HG03442 (cell line): ENCODE data around the gene DYRK1A.

Source experiments
- ATAC-seq: cut with Tn5 transposase; IDR thresholded peaks from one replicate; pipeline ENCODE4 v1.9.1; 2021; ENCODE audit warnings: mild to moderate bottlenecking, moderate library complexity; ENCODE audit not compliant: unreplicated experiment

Gene DYRK1A

DNA sequence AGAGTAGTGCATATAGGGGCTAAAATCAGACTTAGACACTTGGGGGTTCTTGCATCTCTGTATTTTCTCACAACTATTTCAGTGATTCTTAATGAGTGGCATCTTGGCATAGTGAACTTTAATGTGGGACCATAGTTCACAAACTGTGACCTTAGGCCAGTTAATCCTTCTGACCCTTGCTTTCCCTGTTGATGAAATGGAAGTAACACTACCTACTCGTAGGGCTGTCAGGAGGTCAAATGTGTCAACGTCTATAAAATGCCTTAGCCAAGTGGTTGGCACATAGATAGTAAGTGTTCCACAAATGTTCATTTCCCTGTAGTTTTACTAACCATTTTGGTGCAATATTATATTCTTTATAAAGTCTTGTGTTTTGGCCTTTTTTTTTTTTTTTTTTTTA is 49.4 kb downstream of the DYRK1A start:
- ATAC-seq, result no peak

DNA sequence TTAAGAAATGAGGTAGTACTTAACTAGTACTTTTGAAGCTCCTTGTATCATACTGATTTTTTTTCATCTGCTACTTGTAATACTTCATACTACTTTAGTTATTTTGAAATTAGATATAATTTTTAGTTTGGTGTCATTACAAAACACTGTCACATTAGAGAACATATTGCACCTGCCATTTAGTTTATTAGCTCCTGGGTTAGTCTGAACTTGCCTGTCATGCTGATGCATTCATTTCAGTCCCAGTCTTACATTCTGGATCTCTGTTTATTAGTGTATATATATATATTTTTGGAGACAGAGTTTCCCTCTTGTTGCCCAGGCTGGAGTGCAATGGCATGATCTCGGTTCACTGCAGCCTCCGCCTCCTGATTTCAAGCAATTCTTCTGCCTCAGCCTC is 50.3 kb downstream of the DYRK1A start:
- no peak for ATAC-seq

DNA sequence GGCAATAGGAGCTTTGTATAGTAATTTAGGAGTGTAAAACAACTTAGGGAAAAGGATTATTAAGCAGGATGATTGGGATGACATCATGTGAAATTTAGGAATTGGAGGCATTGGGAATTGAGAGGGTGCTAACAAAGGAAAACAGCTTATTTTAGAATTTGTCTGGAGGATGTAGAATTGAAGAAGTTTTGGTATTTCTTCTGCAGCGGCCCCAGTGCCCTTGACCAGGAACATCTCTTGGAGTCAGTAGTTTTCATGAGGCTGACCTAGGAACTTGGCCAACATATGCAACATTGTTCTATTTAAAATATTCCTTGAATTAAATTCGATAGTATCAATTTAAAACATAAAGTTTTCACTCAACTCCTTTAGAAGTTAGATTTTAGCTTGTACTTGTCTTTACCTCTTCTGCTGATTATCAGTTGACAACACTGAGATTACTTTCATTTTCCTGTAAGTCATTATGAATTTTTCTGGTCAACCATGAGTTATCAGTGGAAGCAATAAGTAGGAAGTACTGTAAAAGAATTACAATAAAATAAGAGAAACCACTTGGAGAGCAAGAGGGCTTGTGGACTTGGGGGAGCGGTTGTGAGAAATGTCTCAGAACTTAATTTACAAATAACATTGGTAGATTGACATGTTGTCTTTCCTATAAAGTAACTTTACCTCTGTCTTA is 52.8 kb downstream of the DYRK1A start:
- ATAC-seq, result no peak

DNA sequence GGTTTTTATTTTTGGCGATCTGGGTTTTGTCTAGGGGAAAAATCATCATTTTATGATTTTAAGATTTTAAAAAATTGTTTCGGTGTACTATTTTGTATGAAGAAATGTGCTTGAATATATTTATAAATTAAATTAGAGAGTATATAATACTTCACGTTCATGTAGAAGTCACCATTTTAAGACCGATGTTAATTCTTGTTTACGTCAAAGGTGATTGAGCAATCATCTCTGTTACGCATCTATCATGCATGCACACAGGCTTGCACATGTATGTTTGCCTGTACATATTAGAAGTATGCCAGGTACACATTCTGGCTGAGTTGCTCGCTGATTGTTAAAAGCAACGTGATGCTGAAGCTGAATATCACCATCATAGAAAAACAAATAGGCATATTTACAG is 54.7 kb downstream of the DYRK1A start:
- no peak for ATAC-seq

DNA sequence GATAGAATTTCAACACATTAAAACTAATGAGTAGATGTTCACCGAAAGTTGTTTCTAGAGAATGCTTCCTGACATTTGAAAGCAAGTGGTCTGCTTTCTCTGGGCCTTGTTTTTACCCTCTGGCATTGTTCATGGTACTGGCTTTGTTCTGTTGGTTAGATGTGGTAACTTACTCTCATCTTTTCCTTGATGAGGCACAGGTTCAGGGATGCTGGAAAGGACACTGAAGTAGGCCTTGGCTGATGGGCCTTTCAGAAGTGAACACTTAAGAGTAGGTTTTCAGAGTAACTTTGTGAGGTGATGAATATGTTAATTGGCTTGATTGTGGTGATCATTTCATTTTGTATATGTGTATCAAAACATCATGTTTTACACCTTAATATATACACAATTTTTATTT is 55.8 kb downstream of the DYRK1A start:
- ATAC-seq, result no peak

DNA sequence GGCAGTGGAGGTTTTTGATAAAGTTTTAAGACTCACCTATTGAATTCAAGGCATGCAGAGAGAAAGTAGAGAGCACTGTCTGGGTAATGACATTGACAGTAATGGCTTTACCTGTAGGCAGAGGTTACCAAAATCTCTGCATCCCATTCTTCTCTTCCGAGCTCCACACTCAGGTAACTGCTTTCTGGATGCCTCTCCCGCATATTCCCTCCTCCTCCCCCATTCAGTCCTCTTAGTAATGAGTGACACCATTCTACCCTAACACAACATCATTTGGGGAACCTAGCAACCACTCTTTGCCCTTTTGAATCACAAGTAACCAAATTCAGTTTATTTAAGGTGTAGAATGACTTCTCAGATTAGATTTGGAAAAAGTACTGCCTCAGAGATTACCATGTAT is 56.5 kb downstream of the DYRK1A start:
- no peak for ATAC-seq

DNA sequence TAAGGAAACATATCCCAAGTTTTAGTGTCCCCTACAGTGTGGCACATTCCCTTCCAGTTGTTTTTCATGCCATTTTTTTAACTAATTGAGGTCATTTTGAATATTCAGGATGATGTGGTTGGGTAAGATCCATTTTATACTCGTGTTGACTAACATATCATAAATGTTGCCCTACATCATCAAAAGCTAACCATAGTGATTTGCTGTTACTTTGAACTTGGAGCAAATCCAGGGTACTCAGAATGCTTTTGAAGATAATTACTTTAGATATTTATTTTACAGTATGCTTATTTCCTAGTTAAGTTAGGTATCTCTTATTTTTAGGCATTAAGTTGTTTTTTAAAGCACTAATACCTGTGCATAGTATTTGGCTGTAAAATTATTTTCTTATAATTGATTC is 57.8 kb downstream of the DYRK1A start:
- ATAC-seq, result no peak

DNA sequence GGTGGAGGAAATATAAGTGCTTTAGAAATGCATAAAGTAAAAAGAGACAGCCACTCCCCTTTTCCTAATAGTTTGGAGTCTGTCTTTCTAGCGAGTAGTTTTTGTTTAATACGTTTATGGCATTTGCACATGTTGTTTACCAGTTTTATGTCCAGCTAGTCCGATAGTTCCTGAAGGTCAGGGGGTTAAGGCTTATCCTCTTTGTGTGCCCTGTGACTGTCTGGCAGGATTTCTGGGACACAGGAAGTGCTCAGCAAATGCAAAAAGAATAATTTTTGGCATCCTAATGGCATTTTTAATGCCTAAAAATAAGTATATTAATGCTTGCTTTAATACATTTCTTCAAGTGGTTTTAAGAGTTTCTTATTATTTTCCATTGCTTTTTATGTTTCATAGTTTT is 58.4 kb downstream of the DYRK1A start:
- no peak for ATAC-seq

DNA sequence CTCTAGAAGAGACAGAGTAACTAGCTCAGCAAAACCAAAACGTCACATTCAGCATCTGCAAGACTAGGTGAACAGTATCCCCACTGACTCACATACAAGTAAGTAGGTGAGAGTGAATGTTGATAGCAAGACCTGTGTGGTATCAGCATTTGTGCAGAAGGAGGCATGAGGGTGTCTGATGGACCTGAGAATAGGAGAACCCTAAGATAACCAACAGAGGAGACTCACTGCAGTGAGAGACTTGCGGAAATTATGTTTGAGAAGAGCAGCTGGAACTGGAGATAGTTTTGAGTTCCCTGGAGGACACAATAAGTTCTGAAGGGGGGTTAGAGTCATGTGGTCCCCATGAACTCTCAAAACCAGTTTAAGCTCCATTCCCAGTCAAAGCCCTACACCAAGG is 59.1 kb downstream of the DYRK1A start:
- ATAC-seq, result no peak

DNA sequence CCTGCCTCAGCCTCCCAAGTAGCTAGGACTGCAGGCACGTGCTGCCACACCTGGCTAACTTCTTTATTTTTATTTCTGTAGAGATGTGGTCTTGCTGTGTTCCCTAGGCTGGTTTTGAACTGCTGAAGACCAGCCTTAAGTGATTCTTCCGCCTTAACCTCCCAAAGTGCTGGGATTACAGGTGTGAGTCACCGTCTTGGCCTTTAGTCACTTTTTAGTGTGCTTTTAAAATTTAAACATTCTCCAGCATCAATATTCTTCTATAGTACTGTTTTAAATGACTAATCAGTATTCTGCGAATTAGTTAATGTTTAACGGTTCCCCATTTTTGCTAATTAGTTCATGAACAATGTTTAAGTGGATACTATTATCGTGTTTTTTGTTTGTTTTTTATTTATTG is 60.6 kb downstream of the DYRK1A start:
- ATAC-seq, result no peak

DNA sequence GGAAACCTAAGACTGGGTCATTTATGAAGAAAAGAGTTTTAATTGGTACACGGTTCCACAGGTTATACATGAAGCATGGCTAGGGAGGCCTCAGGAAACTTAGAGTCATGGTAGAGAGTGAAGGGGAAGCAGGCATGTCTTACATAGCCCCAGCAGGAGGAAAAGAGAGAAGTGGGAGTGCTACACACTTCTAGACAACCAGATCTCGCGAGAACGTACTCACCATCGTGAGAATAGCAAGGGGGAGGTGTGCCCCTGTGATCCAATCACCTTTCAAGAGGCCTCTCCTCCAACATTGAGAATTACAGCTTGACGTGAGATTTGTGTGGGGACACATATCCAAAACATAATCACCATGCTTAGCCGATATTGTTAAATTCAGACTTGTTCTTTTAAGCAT is 62.8 kb downstream of the DYRK1A start:
- ATAC-seq, result no peak

DNA sequence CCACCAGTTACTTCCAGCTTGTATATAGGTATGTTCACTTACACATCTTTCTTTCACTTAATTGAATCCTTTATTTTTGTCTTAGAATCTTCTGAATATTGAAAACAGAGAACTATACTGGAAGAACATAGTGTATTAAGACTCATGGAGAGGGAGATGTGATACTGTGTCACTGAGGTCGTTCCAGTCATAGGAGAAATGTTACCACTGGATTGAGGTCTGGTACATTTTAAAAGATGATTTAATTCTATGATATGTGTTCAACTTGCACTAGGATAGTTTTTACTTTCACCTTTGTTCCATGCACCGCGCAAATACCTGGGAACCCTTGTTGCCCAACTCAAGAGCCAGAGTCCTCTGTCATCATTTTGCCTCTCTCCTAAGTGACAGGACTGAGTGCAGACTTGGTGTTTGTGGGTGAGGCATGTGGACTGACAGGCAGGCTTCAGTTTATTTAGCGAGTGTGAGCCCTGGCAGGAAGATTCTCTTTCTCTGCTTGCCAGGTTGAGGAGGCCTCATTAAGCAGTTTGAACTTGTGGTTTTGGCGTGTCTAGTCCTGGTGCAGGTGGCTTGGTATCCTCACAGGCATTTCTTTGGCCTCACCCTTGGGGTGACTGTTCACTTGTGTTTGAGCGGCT is 63.7 kb downstream of the DYRK1A start:
- ATAC-seq, result no peak

DNA sequence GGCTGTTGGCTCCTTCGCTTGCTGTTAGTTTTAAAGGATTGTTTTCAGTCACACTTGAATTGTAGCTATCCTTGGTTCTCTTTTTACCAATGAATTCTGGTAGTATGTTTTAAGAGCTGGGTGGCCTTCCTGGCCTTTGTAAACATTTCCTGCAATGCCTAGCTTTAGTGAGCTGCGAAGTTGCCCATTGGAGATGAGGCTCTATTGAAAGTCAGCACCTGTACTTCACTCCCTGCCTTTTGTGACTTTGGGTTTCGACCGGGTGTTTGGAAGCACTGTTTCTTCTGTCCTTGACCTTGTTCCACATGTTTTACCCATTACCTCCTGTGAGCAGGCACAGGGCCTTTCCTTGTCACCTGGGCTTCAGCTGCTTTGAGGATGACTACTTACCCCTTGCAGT is 64.7 kb downstream of the DYRK1A start:
- ATAC-seq, result no peak

DNA sequence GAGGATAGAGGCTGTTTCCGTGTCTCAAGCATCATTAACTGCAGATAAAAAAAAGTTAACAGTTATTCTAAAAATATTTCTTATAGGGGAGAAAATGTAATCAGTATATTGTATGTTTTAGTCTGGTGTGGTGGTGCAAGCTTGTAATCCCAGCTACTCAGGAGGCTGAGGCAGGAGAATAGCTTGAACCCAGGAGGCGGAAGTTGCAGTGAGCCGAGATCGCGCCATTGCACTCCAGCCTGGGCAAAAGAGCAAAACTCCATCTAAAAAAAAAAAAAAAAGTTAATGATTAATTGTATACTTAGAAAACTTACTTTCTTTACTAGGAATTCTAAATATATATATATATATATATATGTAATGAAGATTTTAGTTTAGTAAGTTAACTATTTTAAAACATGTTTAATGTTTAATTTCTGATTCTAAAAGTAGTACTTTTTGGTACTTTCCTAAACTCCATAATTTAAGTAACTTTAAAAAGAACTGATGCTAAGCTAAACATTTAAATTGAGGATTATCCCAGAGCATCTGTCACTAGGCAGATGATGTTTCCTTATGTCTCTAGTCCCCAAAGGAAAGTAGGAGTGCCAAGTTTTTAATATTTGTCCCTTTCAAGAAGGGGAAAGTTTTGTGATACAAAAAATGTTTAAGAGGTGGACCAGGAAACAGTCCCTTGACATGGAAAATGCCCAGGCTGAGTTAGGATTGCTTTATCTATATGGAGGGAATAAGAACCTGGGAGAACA is 66.3 kb downstream of the DYRK1A start:
- no peak for ATAC-seq

DNA sequence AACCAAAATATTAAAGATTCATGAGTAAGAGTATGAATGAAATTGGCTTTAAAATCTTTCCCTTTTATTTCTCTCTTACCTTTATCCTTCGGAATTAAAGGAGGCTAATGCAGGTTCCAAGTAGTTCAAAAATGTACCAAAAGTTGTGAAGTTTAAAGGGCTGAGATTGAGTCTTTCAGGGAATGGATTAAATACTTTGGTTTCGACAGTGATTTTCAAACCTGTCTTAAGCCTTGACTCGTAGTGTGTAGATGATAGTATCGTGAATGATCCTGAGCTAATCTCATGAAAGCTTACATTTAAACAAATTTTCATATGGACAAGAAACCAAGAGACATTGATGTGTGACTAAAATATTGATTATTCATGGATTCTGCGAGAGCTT is 66.9 kb downstream of the DYRK1A start:
- ATAC-seq, result no peak

DNA sequence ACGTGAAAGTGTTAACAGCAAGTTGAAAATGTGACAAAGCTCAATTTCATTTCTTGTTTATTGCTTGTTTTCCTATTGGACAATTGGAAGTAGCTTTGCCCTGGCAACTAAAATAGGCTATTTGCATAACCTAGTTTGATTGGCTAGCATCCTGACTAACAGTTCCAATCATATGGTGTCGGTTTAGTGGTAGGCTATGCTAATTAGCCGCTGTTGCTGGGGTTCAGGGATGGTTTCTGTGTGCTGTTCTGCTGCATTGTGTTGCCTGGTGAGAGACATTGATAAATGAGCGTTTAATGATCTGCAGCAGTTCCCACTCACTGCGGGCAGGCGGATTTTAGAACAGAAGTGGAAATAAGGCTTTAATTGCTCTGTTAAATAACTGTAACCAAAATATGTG is 68.5 kb downstream of the DYRK1A start:
- ATAC-seq, result no peak

DNA sequence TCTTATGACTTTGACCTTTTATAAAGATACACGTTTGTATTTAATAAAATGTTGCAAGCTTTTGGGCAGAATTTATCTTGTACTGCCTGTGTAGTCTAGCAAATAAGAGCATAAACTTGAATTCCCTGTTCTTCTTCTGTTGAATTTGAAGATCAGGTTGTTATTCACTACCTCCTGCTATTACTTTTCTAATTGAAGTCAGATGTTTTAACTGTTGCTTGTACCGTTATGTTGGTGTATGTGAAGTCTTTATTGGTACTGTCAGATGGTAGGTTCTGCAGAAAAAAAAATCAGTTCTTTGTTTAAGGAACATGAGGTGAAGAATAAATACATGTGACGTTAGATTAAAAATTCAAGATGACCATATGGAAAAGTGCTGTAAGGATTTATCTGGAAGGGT is 69.1 kb downstream of the DYRK1A start:
- ATAC-seq, result no peak

DNA sequence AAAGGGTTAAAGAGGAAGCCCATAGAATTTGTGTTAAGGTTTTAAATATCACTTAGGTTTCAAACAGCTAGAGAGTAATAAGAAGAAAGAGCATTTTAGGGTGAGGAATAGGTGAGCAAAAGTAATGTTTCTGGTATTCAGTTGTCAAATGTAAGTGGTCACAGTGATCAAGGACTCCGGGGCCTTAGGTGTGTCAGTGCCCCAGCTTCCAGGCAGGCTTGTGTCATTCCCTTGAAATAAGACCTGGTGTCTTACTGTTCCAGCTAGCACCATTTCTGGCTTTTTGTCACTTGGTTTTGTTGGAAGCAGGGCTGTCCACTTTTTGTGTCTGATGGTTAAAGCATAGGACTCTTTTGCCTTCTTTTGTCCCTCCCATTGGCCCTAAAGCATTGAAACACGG is 69.6 kb downstream of the DYRK1A start:
- no peak for ATAC-seq

DNA sequence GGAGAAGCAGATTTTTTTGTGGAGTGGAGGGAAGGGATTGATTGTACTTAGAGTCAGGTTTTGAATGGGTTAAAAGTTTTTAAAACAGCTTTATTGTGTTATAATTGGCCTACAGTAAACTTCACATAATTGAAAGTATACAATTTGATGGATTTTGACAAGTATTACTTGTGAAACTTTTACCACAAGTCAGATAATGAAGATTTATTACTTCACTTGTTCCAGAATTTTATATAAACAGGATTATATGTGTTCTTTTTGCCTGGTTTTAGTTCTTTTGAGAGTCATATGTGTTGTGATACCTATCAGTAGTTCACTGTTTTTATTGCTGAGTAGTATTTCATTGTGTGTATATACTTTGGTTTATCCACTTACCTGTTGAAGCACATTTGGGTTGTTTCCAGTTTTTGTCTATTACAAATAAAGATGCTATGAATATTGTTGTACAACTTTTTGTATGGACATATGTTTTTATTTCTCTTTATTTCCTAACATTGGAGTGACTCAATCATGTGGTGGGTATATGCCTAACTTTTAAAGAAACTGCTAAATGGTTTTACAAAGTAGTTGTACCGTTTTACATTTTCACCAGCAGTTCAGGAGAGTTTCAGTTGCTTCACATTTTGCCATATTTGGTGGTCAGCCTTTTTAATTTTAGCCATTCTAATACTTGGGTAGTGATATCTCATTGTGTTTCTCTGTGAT is 71.0 kb downstream of the DYRK1A start:
- ATAC-seq, result no peak

DNA sequence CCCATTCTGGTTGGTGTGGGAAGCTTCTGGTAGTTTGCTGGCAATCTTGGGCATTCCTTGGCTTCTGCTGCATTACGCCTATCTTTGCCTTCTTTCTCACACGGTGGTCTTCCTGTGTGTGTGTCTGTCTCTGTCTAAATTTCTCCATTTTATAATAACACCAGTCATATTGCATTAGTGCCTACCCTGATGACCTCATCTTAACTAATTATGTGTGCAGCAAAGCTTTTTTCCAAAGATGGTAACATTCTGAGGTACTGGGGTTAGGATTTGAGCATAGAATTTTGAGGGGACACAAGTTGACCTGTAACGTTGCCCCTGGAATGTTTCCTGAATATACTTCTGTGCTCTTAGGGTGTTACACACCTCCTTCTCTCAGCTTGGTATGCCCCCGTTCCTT is 77.1 kb downstream of the DYRK1A start:
- no peak for ATAC-seq

DNA sequence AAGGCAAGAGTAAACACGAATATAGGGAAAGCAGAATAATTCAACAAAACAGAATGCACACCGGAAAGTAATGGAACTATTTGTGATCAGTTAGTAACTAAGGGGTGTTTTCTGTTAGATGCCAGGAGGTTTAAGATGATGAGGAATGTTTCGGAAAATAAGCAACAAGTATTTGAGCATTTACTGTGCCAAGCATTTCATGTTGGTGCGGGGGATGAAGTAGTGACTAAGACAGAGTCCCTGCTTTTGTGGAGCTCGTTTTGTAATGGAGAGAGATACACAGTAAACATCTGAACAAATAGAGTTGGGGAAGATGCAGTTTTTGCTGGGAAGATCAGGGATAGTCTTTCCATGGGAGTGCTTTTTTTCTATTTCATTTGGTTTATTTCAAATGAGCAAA is 78.7 kb downstream of the DYRK1A start:
- ATAC-seq, result no peak

DNA sequence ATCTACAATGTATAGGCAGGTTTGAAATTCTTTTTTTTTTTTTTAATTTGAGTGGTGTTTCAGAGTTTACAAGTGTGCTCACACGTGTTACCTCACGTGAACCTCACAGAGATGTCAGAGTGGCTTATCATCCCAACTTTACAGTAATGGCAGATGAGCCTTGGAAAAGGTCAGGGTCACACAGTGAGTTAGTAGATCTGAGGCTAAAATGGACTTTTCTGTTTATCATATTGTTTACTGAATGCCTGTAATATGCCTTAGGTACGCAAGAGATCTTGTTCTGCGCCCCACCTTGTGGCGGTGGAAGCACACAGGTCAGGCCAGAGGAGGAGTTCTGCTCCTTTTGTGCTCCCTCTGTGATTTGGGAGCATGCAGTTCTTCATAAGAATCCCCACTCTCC is 80.0 kb downstream of the DYRK1A start:
- ATAC-seq, result no peak
